Thyroid gland (tissue), 4 donors: Measurements from ENCODE around the gene UBTD1.

Source experiments
- CTCF ChIP-seq, 6 experiments: fragments of 200-600 bp in 3 of 6; fragments of 450-650 bp in 3 of 6; sonication (generic) in 3 of 6; IDR thresholded peaks; one replicate each; pipeline ENCODE4 v1.5.1; 2016 to 2019; ENCODE audit warnings: antibody characterized with exemption in 6 of 6, mild to moderate bottlenecking in 2 of 6, inconsistent platforms in 1 of 6, moderate library complexity in 1 of 6
- POLR2A ChIP-seq, 2 donors: fragments of 450-650 bp; IDR thresholded peaks; one replicate each; pipeline ENCODE4 v1.6.1; 2017; ENCODE audit warnings: antibody characterized with exemption in 2 of 2, mild to moderate bottlenecking in 2 of 2, moderate library complexity in 1 of 2

DNA sequence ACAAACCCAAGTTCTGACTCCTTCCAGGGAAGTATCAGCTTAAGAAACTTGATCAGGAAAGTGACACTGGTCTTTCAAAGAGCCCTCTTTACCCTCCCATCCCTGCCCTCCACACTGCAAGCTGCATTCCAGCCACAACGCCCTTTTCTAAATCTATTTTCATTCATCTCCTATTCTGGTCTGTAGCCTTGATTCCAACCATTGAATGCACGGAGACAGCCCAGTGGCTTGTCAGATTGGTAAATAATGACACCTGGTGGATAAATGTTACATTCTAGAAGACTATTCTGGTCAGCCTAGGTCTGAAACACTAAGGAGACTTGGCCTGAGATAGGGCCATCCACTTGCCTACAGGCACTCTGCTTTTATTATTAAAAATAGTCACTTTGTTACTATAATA lies 113.7 kb downstream of the UBTD1 start:
- TF ChIP-seq CTCF (IDR thresholded peaks at IDR 0.05) (peak in 4 of 6 experiments; percentile 31 to 47 (median 39)), POLR2A (IDR thresholded peaks at IDR 0.05) (no peak)
